ENCODE results near the gene TMEM163. TPM values are rescaled to one million over a fixed set of nuclear protein-coding genes. Genes with fewer than 3 reads are reported as not detected.

TMEM163 gene
- total and polyA plus RNA-seq, 2 experiments from 2014 or later, result 1.1 TPM

DNA sequence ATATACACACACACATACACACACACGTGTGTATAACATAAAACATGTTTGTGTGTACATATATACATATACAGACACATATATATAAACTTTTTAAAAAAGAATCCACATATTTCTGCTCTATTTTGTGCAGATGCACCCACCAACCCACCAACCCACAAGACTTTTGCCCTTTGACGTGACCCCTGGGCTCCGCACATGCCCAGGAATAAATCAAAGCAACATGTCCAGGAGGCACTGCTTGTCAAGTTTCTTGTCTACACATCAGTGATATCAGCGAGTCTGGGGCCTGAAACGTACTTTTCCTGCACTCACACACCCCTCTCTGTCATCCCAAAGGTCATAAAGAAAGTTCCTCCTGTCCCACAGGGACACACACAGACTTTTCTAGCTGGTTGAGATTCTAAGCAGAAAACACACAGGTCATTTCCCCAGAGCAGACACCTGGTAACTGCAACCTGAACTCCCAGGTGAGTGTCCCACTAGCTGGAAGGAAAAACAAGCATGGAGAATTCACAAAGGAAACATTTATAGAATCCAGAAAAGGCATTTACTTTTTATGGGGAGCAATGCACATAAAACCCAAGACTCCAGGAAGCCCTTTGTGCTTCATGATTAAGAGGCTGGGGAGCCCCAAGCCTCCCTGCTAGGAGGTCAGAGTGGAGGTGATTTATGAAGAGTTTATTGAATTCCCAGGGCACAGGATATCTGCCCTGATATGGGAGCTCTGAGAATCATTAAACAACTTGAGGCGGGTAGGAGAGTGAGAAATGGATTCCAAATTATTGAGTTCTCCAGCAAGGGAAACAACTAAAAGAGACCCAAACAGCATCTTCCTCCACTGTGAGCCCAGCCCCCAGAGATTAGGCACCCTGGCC, 253.3 kb downstream of the TMEM163 start:
- H3K79me2 ChIP-seq, result no peaks in the 10 kb centered on the region
- no peaks in the 10 kb centered on the region for H3K9me3 ChIP-seq (ENCODE audit: low read depth)
- TF ChIP-seq, protein P1, sequence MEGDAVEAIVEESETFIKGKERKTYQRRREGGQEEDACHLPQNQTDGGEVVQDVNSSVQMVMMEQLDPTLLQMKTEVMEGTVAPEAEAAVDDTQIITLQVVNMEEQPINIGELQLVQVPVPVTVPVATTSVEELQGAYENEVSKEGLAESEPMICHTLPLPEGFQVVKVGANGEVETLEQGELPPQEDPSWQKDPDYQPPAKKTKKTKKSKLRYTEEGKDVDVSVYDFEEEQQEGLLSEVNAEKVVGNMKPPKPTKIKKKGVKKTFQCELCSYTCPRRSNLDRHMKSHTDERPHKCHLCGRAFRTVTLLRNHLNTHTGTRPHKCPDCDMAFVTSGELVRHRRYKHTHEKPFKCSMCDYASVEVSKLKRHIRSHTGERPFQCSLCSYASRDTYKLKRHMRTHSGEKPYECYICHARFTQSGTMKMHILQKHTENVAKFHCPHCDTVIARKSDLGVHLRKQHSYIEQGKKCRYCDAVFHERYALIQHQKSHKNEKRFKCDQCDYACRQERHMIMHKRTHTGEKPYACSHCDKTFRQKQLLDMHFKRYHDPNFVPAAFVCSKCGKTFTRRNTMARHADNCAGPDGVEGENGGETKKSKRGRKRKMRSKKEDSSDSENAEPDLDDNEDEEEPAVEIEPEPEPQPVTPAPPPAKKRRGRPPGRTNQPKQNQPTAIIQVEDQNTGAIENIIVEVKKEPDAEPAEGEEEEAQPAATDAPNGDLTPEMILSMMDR (IDR thresholded peaks at IDR 0.05; ENCODE audit: poor library complexity), result no peak
- no peak for TF ChIP-seq EZH2phosphoT487 (IDR thresholded peaks at IDR 0.05; ENCODE audit: low read depth, severe bottlenecking, unreplicated experiment)
- TF ChIP-seq EZH2 (IDR thresholded peaks at IDR 0.05; ENCODE audit: borderline replicate concordance), result no peak
- 48% methylated on average over 6 of the region's 6 CpGs for WGBS (ENCODE audit: low lambda C conversion rate, missing lambda C conversion rate)
- no peak overlapping the region for H3K4me2 ChIP-seq
- H3K4me1 ChIP-seq (ENCODE audit: insufficient read depth), result no peaks in the 10 kb centered on the region
- H2AFZ ChIP-seq, result no peak overlapping the region
- no peak overlapping the region for H3K4me3 ChIP-seq
- no peaks in the 10 kb centered on the region for H3K9me2 ChIP-seq (replicated peaks; ENCODE audit: insufficient read depth)
- H3K36me3 ChIP-seq (replicated peaks; ENCODE audit: insufficient read depth, low read depth), result no peaks in the 10 kb centered on the region
- H3K27ac ChIP-seq, result no peak overlapping the region
- DNase-seq (ENCODE audit: low spot score), result no peak
- H3K27me3 ChIP-seq, result no peaks in the 10 kb centered on the region
- H4K20me1 ChIP-seq (ENCODE audit: insufficient read depth, poor library complexity, severe bottlenecking), result no peaks in the 10 kb centered on the region

DNA sequence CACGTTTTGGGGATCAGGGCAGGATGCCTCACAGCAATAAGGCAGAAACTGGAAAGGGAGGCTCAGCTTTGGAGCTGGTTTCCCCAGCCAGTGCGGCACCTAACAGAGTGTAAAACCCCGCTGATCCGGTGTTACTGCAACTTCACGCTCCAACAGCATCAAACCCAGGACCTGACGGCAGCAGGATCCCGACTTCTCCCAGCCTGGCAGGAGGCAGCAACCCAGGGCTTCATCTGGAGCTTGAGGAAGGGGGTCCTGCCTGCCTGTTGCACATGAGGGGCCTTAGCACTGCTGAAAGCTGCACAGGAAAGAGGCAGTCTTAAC, 255.1 kb downstream of the TMEM163 start:
- no peak for TF ChIP-seq EZH2phosphoT487 (IDR thresholded peaks at IDR 0.05; ENCODE audit: low read depth, severe bottlenecking, unreplicated experiment)
- TF ChIP-seq EZH2 (IDR thresholded peaks at IDR 0.05; ENCODE audit: borderline replicate concordance), result no peak
- TF ChIP-seq, protein P1 (IDR thresholded peaks at IDR 0.05; ENCODE audit: poor library complexity), result no peak
- Histone ChIP-seq H3K27me3 (no peaks in the 10 kb centered on the region), H4K20me1 (ENCODE audit: insufficient read depth, poor library complexity, severe bottlenecking) (no peaks in the 10 kb centered on the region), H3K4me1 (ENCODE audit: insufficient read depth) (no peaks in the 10 kb centered on the region), H3K9me2 (replicated peaks; ENCODE audit: insufficient read depth) (no peaks in the 10 kb centered on the region), H3K36me3 (replicated peaks; ENCODE audit: insufficient read depth, low read depth) (no peaks in the 10 kb centered on the region), H3K4me3 (no peak overlapping the region), H3K9me3 (ENCODE audit: low read depth) (no peaks in the 10 kb centered on the region), H2AFZ (no peak overlapping the region), H3K4me2 (no peak overlapping the region), H3K27ac (no peak overlapping the region), H3K79me2 (no peaks in the 10 kb centered on the region)
- 90% methylated on average over 7 of the region's 7 CpGs for WGBS (ENCODE audit: low lambda C conversion rate, missing lambda C conversion rate)
- no peak for DNase-seq (ENCODE audit: low spot score)

DNA sequence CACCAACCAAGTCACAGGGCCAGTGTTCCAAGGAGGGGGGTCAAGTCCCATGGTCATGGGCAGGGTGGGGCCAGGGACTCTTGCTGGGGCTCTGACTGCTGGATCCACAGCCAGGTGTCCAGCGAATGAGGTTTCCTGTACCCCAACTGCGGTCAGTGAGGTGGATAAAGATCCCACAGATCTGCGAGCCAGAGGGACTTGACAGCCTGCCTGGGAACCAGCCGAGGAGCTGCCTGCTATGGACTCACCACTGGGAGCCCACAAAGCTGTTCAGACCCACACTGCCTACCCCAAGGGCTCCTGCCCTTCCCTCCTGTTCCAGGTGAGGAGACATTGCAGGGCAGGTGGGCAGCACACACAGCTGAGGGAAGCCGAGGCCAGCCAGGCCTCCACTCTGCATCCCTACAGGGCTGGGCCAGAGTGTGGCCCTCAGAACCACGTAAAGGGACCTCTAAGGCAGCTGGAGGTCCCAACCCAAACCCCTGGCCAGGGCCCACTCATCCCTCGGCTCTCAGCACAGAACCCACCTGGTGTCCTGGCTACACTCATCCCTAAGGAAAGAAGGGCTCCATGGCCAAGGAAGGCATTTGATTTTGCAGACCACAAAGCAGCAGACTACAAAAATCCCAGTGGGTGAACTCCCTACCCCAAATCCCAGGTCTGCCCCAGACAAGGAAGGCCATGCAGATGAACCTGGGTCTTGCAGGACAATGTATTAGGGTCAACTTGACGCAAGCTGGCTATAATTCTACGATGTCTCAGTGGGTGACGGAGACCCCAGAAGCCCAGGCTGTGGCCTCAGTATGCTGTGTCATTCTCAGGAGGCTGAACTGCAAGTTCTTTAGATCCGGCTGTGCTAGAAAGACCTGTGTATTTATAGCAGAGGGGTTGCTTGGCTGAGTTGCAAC, 255.8 kb downstream of the TMEM163 start:
- H3K4me3 ChIP-seq, result no peak overlapping the region
- H2AFZ ChIP-seq, result no peak overlapping the region
- no peaks in the 10 kb centered on the region for H4K20me1 ChIP-seq (ENCODE audit: insufficient read depth, poor library complexity, severe bottlenecking)
- no peak overlapping the region for H3K4me2 ChIP-seq
- H3K4me1 ChIP-seq (ENCODE audit: insufficient read depth), result no peaks in the 10 kb centered on the region
- no peaks in the 10 kb centered on the region for H3K9me3 ChIP-seq (ENCODE audit: low read depth)
- H3K36me3 ChIP-seq (replicated peaks; ENCODE audit: insufficient read depth, low read depth), result no peaks in the 10 kb centered on the region
- TF ChIP-seq EZH2 (IDR thresholded peaks at IDR 0.05; ENCODE audit: borderline replicate concordance) (no peak), EZH2phosphoT487 (IDR thresholded peaks at IDR 0.05; ENCODE audit: low read depth, severe bottlenecking, unreplicated experiment) (no peak)
- TF ChIP-seq, protein P1 (IDR thresholded peaks at IDR 0.05; ENCODE audit: poor library complexity), result no peak
- H3K79me2 ChIP-seq, result no peaks in the 10 kb centered on the region
- WGBS (ENCODE audit: low lambda C conversion rate, missing lambda C conversion rate), result 93% methylated on average over 11 of the region's 11 CpGs
- no peaks in the 10 kb centered on the region for H3K9me2 ChIP-seq (replicated peaks; ENCODE audit: insufficient read depth)
- DNase-seq (ENCODE audit: low spot score), result no peak
- no peaks in the 10 kb centered on the region for H3K27me3 ChIP-seq
- no peak overlapping the region for H3K27ac ChIP-seq

Data from hepatocyte (in vitro differentiated cells).